GM12878 (cell line): Measurements from ENCODE around the gene ROBO1. TPM values are rescaled to one million over a fixed set of nuclear protein-coding genes. Genes with fewer than 3 reads are reported as not detected.

Experiments
- ATAC-seq: fragments of 200-7000 bp; cut with Tn5 transposase; 3 replicates; pipeline ENCODE4 v1.9.1; 2020; ENCODE audit warnings: mild to moderate bottlenecking, moderate library complexity
- BruUV-seq: library from RNA; stranded (reverse); fragments of 400-500 nt; replicated peaks from 2 replicates; lab custom pipeline; 2021; lab: Mats Ljungman, UMichigan
- CTCF ChIA-PET: fragments of 300-600 bp; sonication (Branson Sonifier 250); formaldehyde crosslinking; extraction: SDS; loops from one replicate; lab custom pipeline; 2021; ENCODE audit warnings: inconsistent platforms; lab: Yijun Ruan, JAX
- POLR2A ChIA-PET: fragments of 350-600 bp; formaldehyde crosslinking; extraction: SDS; loops from one replicate; lab custom pipeline; 2021; ENCODE audit warnings: inconsistent platforms; lab: Charles Lee
- RAD21 ChIA-PET: fragments of 300-600 bp; sonication (Branson Sonifier 250); formaldehyde crosslinking; loops from one replicate; lab custom pipeline; 2023; ENCODE audit warnings: antibody characterized with exemption; ENCODE audit not compliant: unreplicated experiment; lab: Charles Lee
- SMC1A ChIA-PET: fragments of 300-600 bp; sonication (Branson Sonifier 250); formaldehyde crosslinking; loops from one replicate; lab custom pipeline; 2023; ENCODE audit not compliant: unreplicated experiment, uncharacterized antibody; lab: Charles Lee
- DNase-seq: peaks from one replicate; pipeline ENCODE4 v3.0.0-alpha.2; 2011; ENCODE audit warnings: low read depth, low spot score
- FAIRE-seq: peaks from 3 replicates; lab custom pipeline; 2011; peaks lifted over from hg19 to GRCh38; lab: Jason Lieb, UNC
- H2AFZ ChIP-seq: 2 replicates; pipeline ENCODE4 v1.6.0; 2011; ENCODE audit warnings: low read depth, low read length, control low read depth; ENCODE audit not compliant: control insufficient read depth
- H3K27ac ChIP-seq: 2 replicates; pipeline ENCODE4 v1.5.1; 2011; ENCODE audit warnings: control low read depth; ENCODE audit not compliant: control insufficient read depth, insufficient read depth
- H3K27me3 ChIP-seq, 2 experiments: replicated peaks in 1 of 2; 2 replicates each; pipeline versions ENCODE4 v1.6.0 to v1.6.1; 2011; ENCODE audit warnings: low read length in 1 of 2; ENCODE audit not compliant: control insufficient read depth in 2 of 2, insufficient read depth in 2 of 2
- H3K36me3 ChIP-seq, 2 experiments: 2 replicates each; pipeline ENCODE4 v1.5.1; 2011; ENCODE audit warnings: low read length in 1 of 2; ENCODE audit not compliant: control insufficient read depth in 2 of 2, insufficient read depth in 2 of 2
- H3K4me1 ChIP-seq: 2 replicates; pipeline ENCODE4 v1.6.1; 2011; ENCODE audit warnings: mild to moderate bottlenecking, low read length, moderate library complexity, mixed read lengths; ENCODE audit not compliant: control insufficient read depth, insufficient read depth
- H3K4me2 ChIP-seq: 2 replicates; pipeline ENCODE4 v1.6.0; 2011; ENCODE audit warnings: control low read depth; ENCODE audit not compliant: control insufficient read depth, insufficient read depth
- H3K4me3 ChIP-seq: fragments of 200-600 bp; sonication (generic); 2 replicates; pipeline ENCODE4 v1.5.1; 2016
- H3K79me2 ChIP-seq: 2 replicates; pipeline ENCODE4 v1.6.0; 2011; ENCODE audit warnings: low read length; ENCODE audit not compliant: control insufficient read depth, insufficient read depth
- H3K9ac ChIP-seq: 2 replicates; pipeline ENCODE4 v1.8.0; 2011; ENCODE audit warnings: low read length, control low read depth, mixed read lengths; ENCODE audit not compliant: control insufficient read depth, insufficient read depth
- H3K9me3 ChIP-seq: replicated peaks from 3 replicates; pipeline ENCODE4 v1.5.1; 2011; ENCODE audit warnings: mild to moderate bottlenecking, low read length; ENCODE audit not compliant: control insufficient read depth, insufficient read depth
- H4K20me1 ChIP-seq: 2 replicates; pipeline ENCODE4 v1.6.0; 2011; ENCODE audit not compliant: control insufficient read depth, insufficient read depth
- ETV6 ChIP-seq, 2 experiments: fragments of 450-650 bp in 1 of 2; IDR thresholded peaks in 1 of 2; conservative IDR thresholded peaks in 1 of 2; 2 replicates each; pipeline ENCODE4 v1.6.1; 2014; ENCODE audit warnings: antibody characterized with exemption in 1 of 2, borderline replicate concordance in 1 of 2, low read depth in 1 of 2, mild to moderate bottlenecking in 1 of 2, moderate library complexity in 1 of 2
- EZH2 ChIP-seq: IDR thresholded peaks from 2 replicates; pipeline ENCODE4 v1.6.1; 2012; ENCODE audit warnings: low read depth, mild to moderate bottlenecking, control low read depth, inconsistent platforms, low read length, borderline replicate concordance; ENCODE audit not compliant: control insufficient read depth
- MTA2 ChIP-seq: fragments of 450-650 bp; IDR thresholded peaks from 2 replicates; pipeline ENCODE4 v1.6.1; 2016; ENCODE audit warnings: low read depth, mild to moderate bottlenecking, moderate library complexity
- MYB ChIP-seq: fragments of 150-350 bp; IDR thresholded peaks from 2 replicates; pipeline ENCODE4 v1.6.1; 2014; ENCODE audit warnings: mild to moderate bottlenecking, low read depth, low read length, borderline replicate concordance
- PAX5 ChIP-seq: IDR thresholded peaks from 2 replicates; pipeline ENCODE4 v1.6.1; 2011; ENCODE audit warnings: low read depth, low read length, borderline replicate concordance
- POLR2AphosphoS2 ChIP-seq: IDR thresholded peaks from 2 replicates; pipeline ENCODE4 v1.6.1; 2011; ENCODE audit warnings: low read depth, mild to moderate bottlenecking, low read length, improper control_type of control experiment, moderate library complexity
- RB1 ChIP-seq: fragments of 450-650 bp; formaldehyde crosslinking; IDR thresholded peaks from 2 replicates; pipeline ENCODE4 v1.6.1; 2017; ENCODE audit warnings: mild to moderate bottlenecking, borderline replicate concordance
- SMAD5 ChIP-seq: IDR thresholded peaks from 2 replicates; pipeline ENCODE4 v1.6.1; 2016; ENCODE audit warnings: antibody characterized with exemption, low read depth
- SPI1 ChIP-seq: IDR thresholded peaks from 2 replicates; pipeline ENCODE4 v1.6.1; 2011; ENCODE audit warnings: low read depth, mild to moderate bottlenecking, low read length, moderate library complexity, borderline replicate concordance; ENCODE audit not compliant: insufficient read depth
- TCF3 ChIP-seq: IDR thresholded peaks from 2 replicates; pipeline ENCODE4 v1.6.1; 2012; ENCODE audit warnings: low read depth, mild to moderate bottlenecking, low read length, borderline replicate concordance; ENCODE audit not compliant: insufficient read depth
- in situ Hi-C: fragments of 300-500 bp; cut with MboI; formaldehyde crosslinking; loops from 9 replicates; pipeline ENCODE4 v1.14.3; 2018; ENCODE audit warnings: mixed read lengths
- intact Hi-C: fragments of 100-400 bp; cut with micrococcal nuclease; formaldehyde crosslinking; loops from one replicate; pipeline ENCODE4 v1.14.2; 2022; ENCODE audit not compliant: unreplicated experiment
- polyA plus RNA-seq, 11 experiments: library from polyadenylated mRNA; depleted of rRNA in 4 of 11; unstranded in 6 of 11; stranded (reverse) in 5 of 11; fragments of >200 nt; fragmentation: Nextera tagmentation in 4 of 11; fragmentation: Illumina TruSeq in 1 of 11; extraction: Ambion mirVana in 4 of 11; extraction: Trizol in 1 of 11; gene quantifications; 1 replicate in 1 of 11; 2 replicates in 10 of 11; pipeline versions ENCODE4 v1.2.1 to v1.2.3, GENCODE V29; 2011 to 2016; ENCODE audit warnings: inconsistent platforms in 2 of 11, missing spikeins in 2 of 11, low read depth in 1 of 11
- total RNA-seq, 4 experiments: library from RNA; depleted of rRNA in 3 of 4; stranded (reverse); fragments of >200 nt in 3 of 4; fragmentation: Illumina TruSeq in 1 of 4; extraction: Trizol in 1 of 4; gene quantifications; 2 replicates each; pipeline versions ENCODE4 v1.2.1 to v1.2.3, GENCODE V29; 2013 to 2021
- TF ChIP-seq, protein P1 (sequence below): IDR thresholded peaks from 2 replicates; pipeline ENCODE4 v1.6.1; 2012; ENCODE audit warnings: low read depth, low read length, improper control_type of control experiment
- TF ChIP-seq, protein P2 (sequence below): fragments of 450-650 bp; IDR thresholded peaks from 2 replicates; pipeline ENCODE4 v1.6.1; 2018; ENCODE audit warnings: borderline replicate concordance, mild to moderate bottlenecking; ENCODE audit not compliant: partially characterized antibody
- TF ChIP-seq, protein P3 (sequence below): fragments of 450-650 bp; IDR thresholded peaks from 2 replicates; pipeline ENCODE4 v1.6.1; 2017; ENCODE audit warnings: mild to moderate bottlenecking, low read depth, inconsistent platforms; ENCODE audit not compliant: poor library complexity, severe bottlenecking

The ROBO1 gene
- total and polyA plus RNA-seq, 10 of the 15 experiments (the other 5 are each of a cell fraction or from before 2014, with no cell fraction given), result 0.29 to 46.5 (median 1.2) TPM

DNA sequence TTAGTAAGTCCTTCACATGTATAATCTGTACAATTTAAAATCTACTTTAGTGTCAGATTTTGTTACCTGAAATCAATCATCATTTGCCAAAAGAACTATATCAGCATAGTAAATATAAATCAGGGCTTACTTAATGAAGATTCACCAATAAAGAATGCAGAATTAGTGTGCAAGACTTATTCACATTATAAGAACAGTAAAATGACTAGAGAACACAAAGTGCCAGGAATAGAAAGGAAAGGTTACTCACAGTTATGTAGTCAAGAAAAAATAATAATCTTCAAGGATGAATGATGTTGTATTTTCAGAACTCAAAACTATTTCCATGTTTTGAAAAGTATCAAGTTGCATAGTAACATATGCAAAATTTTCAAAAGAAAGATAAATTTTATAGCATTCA, 891.9 kb downstream of the ROBO1 start:
- Histone ChIP-seq H2AFZ (no peak overlapping the region), H3K4me1 (no peaks in the 10 kb centered on the region), H3K27ac (no peak overlapping the region), H3K4me2 (no peak overlapping the region), H4K20me1 (no peaks in the 10 kb centered on the region), H3K79me2 (no peaks in the 10 kb centered on the region), H3K27me3 (no peaks in the 10 kb centered on the region), H3K36me3 (no peaks in the 10 kb centered on the region), H3K9ac (no peak overlapping the region), H3K9me3 (no peaks in the 10 kb centered on the region), H3K4me3 (no peak overlapping the region)
- POLR2A ChIA-PET, result no interaction called here
- SMC1A ChIA-PET, result interaction anchor here (1.5 to 1.9 kb wide), 2 partner anchors 8 to 15 kb away, joined by 3 to 9 read pairs; no protein-coding TSS in a partner anchor
- BruUV-seq, result no TSS peak
- in situ Hi-C loops (no loop called here), intact Hi-C loops (no loop called here)
- FAIRE-seq, result no peak
- RAD21 ChIA-PET, result interaction anchor here (1.2 to 1.5 kb wide), 3 partner anchors 11 to 43 kb away, joined by 3 to 4 read pairs (median 3); no protein-coding TSS in a partner anchor
- no peak for ATAC-seq
- no peak for DNase-seq
- CTCF ChIA-PET, result no interaction called here
- TF ChIP-seq RB1 (no peak), ETV6 (conservative IDR thresholded peaks at IDR 0.05 in 1 of 2, IDR thresholded peaks at IDR 0.05 in 1 of 2; ENCODE audit: borderline replicate concordance in 1 of 2, low read depth in 1 of 2) (no peak), EZH2 (no peak), MTA2 (no peak), PAX5 (no peak), MYB (no peak), SMAD5 (no peak), POLR2AphosphoS2 (no peak), SPI1 (no peak), TCF3 (no peak)
- TF ChIP-seq, protein P1, sequence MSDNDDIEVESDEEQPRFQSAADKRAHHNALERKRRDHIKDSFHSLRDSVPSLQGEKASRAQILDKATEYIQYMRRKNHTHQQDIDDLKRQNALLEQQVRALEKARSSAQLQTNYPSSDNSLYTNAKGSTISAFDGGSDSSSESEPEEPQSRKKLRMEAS, result no peak
- TF ChIP-seq, protein P2, sequence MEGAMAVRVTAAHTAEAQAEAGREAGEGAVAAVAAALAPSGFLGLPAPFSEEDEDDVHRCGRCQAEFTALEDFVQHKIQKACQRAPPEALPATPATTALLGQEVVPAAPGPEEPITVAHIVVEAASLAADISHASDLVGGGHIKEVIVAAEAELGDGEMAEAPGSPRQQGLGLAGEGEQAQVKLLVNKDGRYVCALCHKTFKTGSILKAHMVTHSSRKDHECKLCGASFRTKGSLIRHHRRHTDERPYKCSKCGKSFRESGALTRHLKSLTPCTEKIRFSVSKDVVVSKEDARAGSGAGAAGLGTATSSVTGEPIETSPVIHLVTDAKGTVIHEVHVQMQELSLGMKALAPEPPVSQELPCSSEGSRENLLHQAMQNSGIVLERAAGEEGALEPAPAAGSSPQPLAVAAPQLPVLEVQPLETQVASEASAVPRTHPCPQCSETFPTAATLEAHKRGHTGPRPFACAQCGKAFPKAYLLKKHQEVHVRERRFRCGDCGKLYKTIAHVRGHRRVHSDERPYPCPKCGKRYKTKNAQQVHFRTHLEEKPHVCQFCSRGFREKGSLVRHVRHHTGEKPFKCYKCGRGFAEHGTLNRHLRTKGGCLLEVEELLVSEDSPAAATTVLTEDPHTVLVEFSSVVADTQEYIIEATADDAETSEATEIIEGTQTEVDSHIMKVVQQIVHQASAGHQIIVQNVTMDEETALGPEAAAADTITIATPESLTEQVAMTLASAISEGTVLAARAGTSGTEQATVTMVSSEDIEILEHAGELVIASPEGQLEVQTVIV, result no peak
- TF ChIP-seq, protein P3, sequence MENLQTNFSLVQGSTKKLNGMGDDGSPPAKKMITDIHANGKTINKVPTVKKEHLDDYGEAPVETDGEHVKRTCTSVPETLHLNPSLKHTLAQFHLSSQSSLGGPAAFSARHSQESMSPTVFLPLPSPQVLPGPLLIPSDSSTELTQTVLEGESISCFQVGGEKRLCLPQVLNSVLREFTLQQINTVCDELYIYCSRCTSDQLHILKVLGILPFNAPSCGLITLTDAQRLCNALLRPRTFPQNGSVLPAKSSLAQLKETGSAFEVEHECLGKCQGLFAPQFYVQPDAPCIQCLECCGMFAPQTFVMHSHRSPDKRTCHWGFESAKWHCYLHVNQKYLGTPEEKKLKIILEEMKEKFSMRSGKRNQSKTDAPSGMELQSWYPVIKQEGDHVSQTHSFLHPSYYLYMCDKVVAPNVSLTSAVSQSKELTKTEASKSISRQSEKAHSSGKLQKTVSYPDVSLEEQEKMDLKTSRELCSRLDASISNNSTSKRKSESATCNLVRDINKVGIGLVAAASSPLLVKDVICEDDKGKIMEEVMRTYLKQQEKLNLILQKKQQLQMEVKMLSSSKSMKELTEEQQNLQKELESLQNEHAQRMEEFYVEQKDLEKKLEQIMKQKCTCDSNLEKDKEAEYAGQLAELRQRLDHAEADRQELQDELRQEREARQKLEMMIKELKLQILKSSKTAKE, result no peak
